Measurements from ENCODE around the gene PRSS38.

Gene PRSS38

DNA sequence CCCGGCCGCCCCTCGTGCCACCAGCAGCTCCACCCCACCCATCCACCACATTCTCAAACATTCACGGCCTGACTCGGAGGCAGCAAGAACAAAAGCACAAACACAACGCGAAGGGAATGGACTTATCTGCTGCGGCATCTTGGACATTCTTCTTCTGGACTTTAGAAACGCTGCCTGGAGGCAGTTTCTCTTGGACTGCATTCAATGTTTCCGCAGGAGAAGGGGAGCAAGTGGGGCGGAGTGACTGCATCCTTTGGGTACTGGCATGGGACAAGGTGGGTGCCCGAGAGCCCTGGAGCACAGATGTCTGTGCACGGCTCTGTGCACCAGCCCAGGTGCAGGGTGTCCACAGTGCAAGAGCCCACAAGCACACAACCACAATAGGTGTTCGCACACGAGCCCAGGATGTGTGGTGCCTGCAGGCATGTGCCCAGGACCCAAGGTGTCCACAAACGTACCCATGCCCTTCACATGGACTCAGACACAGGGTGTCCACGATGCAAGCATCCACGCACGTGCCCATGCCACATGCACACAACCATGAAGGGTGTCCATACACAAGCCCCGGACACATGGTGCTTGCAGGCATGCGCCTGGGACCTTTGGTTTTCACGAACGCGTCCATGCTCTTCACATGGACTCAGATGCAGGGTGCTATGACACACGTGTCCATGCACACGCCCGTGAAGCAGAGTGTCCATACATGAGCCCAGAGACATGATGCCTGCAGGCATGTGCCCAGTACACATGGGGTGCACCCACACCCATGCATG is 78.7 kb downstream of the PRSS38 start:
- DNase-seq (ENCODE audit: insufficient read length, low spot score) (no peak), FAIRE-seq (no peak)

DNA sequence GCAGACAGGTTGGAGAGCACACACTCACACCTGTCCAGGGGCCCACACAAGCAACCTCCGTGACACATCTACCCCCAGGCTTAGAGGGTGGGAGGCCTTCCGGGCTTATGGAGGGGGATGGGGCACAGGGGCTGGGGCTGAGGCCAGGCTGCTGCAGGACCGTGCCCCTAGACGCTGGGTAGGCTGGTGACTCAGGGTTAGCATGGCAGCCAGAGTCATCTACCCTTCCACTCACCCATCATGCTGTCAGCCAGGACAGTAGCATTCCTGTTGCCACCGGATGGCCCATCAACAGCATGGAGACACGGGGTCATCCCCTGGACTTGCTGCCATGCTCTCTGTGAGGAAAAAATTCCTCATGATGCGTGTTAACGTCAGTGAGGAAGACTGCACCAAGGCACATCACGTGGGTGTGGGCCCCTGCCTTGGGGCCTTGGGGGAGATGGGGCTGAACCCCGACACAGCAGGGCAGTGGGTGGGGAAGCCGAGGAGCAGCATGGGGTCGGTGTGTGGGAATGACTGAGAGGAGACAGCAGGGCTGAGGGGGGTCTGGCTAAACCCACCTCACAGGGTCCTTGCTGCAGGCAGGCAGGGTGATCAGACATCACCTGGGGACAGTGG is 79.5 kb downstream of the PRSS38 start:
- DNase-seq (ENCODE audit: insufficient read length, low spot score) (no peak), FAIRE-seq (no peak)
